ENCODE measurements around the gene CATSPER3.

Gene CATSPER3
- total RNA-seq: 0.39 to 0.51 reads per million in 2 donors

- no peak for DNase-seq
Measured at GRCh38 chr5:134967607-134968006, at the start of gene CATSPER3. TSS of gene CATSPER3 (plus strand) at chr5:134967907. CDS start at chr5:134967992, 85 bp downstream.

GRCh38 chr5:134918861-134919260, 48.8 kb upstream of the CATSPER3 start:
- DNase-seq: no peak

GRCh38 chr5:134920848-134921575, 46.7 kb upstream of the CATSPER3 start:
- no peak for DNase-seq

GRCh38 chr5:134932508-134932907, 35.2 kb upstream of the CATSPER3 start:
- DNase-seq: no peak

- DNase-seq: no peak
Measured at GRCh38 chr5:134934202-134934601, 33.5 kb upstream of the CATSPER3 start.

GRCh38 chr5:134935711-134936602, 31.8 kb upstream of the CATSPER3 start:
- no peak for DNase-seq

- DNase-seq: no peak
Measured at GRCh38 chr5:134937526-134937925, 30.2 kb upstream of the CATSPER3 start.

GRCh38 chr5:134938030-134938429, 29.7 kb upstream of the CATSPER3 start:
- no peak for DNase-seq

- no peak for DNase-seq
Measured at GRCh38 chr5:134939500-134939899, 28.2 kb upstream of the CATSPER3 start.

GRCh38 chr5:134943547-134943946, 24.2 kb upstream of the CATSPER3 start:
- no peak for DNase-seq

GRCh38 chr5:134944630-134945029, 23.1 kb upstream of the CATSPER3 start:
- DNase-seq: no peak

GRCh38 chr5:134945041-134945440, 22.7 kb upstream of the CATSPER3 start:
- DNase-seq: no peak

GRCh38 chr5:134948911-134949310, 18.8 kb upstream of the CATSPER3 start:
- DNase-seq: no peak

GRCh38 chr5:134949316-134949715, 18.4 kb upstream of the CATSPER3 start:
- DNase-seq: no peak

GRCh38 chr5:134957920-134958608, 9.6 kb upstream of the CATSPER3 start:
- no peak for DNase-seq

- DNase-seq: no peak
Measured at GRCh38 chr5:134958755-134959154, 9.0 kb upstream of the CATSPER3 start.

- DNase-seq: no peak
Measured at GRCh38 chr5:134963098-134963497, 4.6 kb upstream of the CATSPER3 start.

- no peak for DNase-seq
Measured at GRCh38 chr5:134964359-134965270, 3.1 kb upstream of the CATSPER3 start.

- no peak for DNase-seq
Measured at GRCh38 chr5:134965271-134965825, 2.4 kb upstream of the CATSPER3 start.

GRCh38 chr5:134968055-134968454, 348 bp downstream of the CATSPER3 start:
- no peak for DNase-seq

GRCh38 chr5:134969166-134969565, 1.5 kb downstream of the CATSPER3 start:
- DNase-seq: no peak

All from activated gamma-delta T cell (primary cell).